ENCODE measurements around the gene ANKRD66.
"Not testable (repeated sequence)": the region's sequence is repeated elsewhere in the genome, so short reads cannot be mapped to it uniquely, and the experiment has no call there.

ANKRD66 gene

GRCh38 chr6:46773201-46773855 is 26.6 kb downstream of the ANKRD66 start:
- Histone ChIP-seq H3K4me3 (ENCODE audit: low read depth, low read length) (no peak overlapping the region), H3K36me3 (ENCODE audit: insufficient read depth, low read length) (no peaks in the 10 kb centered on the region), H3K4me1 (ENCODE audit: control insufficient read depth, insufficient read depth, low read length, unreplicated experiment) (no peaks in the 10 kb centered on the region), H2AFZ (ENCODE audit: low read length, unreplicated experiment) (no peak overlapping the region), H3K27me3 (ENCODE audit: insufficient read depth, low read length) (no peaks in the 10 kb centered on the region), H3K27ac (ENCODE audit: low read depth, low read length) (no peak overlapping the region), H3K79me2 (ENCODE audit: control insufficient read depth, insufficient read depth, low read length, unreplicated experiment) (no peaks in the 10 kb centered on the region)

GRCh38 chr6:46774736-46775135 is 28.0 kb downstream of the ANKRD66 start:
- H3K36me3 ChIP-seq (ENCODE audit: insufficient read depth, low read length); H3K27ac ChIP-seq (ENCODE audit: low read depth, low read length); H2AFZ ChIP-seq (ENCODE audit: low read length, unreplicated experiment); H3K4me1 ChIP-seq (ENCODE audit: control insufficient read depth, insufficient read depth, low read length, unreplicated experiment); H3K79me2 ChIP-seq (ENCODE audit: control insufficient read depth, insufficient read depth, low read length, unreplicated experiment); H3K27me3 ChIP-seq (ENCODE audit: insufficient read depth, low read length); H3K4me3 ChIP-seq (ENCODE audit: low read depth, low read length): not testable (repeated sequence)

- no peaks in the 10 kb centered on the region for H3K4me1 ChIP-seq (ENCODE audit: control insufficient read depth, insufficient read depth, low read length, unreplicated experiment)
- H3K27ac ChIP-seq (ENCODE audit: low read depth, low read length): no peak overlapping the region
- H3K79me2 ChIP-seq (ENCODE audit: control insufficient read depth, insufficient read depth, low read length, unreplicated experiment): no peaks in the 10 kb centered on the region
- no peak overlapping the region for H2AFZ ChIP-seq (ENCODE audit: low read length, unreplicated experiment)
- no peaks in the 10 kb centered on the region for H3K36me3 ChIP-seq (ENCODE audit: insufficient read depth, low read length)
- H3K4me3 ChIP-seq (ENCODE audit: low read depth, low read length): no peak overlapping the region
- H3K27me3 ChIP-seq (ENCODE audit: insufficient read depth, low read length): peaks cover 5% of the 10 kb centered on the region; the same call in 1 of the 2 replicates
Measured at GRCh38 chr6:46776070-46776712, 29.5 kb downstream of the ANKRD66 start.

DNA sequence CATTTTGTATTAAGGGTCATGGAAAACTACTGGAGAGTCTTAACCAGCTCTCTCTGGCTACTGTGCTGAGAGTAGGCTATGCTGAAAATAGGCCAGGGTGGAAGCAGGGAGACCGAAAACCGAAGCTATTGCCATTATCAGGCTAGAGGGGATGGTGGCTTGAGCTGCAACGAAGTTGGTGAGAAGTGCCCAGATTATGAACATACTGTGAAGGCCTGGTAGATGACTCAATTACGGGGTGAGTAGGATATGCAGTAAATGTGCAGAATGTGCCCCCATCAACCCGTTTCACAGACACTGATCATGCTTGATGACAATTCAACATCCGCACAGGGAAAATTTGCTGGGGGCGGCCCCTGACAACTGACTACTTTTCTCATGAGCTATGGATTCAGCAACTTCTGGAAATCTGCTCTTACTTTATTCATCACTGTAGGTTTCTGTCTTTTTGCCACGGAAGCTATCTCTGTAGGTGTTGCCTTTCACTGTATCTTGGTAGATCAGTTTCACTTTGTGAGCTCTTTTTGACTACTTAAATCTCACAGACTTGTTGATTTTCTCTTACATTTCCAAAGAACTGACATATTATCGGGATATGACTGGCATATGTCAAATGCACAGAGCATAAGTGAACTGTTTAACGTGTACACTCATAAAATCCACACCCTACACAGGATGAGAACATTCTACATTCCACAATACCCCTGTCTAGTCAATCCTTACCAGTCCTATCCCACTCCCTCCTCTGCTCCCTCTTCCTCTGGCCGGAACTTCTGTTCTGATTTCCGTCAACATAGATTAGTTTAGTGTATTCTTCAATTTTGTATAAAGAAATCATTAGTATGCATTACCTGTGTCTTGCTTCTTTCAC is 31.0 kb downstream of the ANKRD66 start:
- Histone ChIP-seq H3K36me3 (ENCODE audit: insufficient read depth, low read length) (no peaks in the 10 kb centered on the region), H3K4me1 (ENCODE audit: control insufficient read depth, insufficient read depth, low read length, unreplicated experiment) (no peaks in the 10 kb centered on the region), H3K27me3 (ENCODE audit: insufficient read depth, low read length) (peaks cover 5% of the 10 kb centered on the region; the same call in 1 of the 2 replicates), H2AFZ (ENCODE audit: low read length, unreplicated experiment) (no peak overlapping the region), H3K4me3 (ENCODE audit: low read depth, low read length) (no peak overlapping the region), H3K27ac (ENCODE audit: low read depth, low read length) (no peak overlapping the region), H3K79me2 (ENCODE audit: control insufficient read depth, insufficient read depth, low read length, unreplicated experiment) (no peaks in the 10 kb centered on the region)

DNA sequence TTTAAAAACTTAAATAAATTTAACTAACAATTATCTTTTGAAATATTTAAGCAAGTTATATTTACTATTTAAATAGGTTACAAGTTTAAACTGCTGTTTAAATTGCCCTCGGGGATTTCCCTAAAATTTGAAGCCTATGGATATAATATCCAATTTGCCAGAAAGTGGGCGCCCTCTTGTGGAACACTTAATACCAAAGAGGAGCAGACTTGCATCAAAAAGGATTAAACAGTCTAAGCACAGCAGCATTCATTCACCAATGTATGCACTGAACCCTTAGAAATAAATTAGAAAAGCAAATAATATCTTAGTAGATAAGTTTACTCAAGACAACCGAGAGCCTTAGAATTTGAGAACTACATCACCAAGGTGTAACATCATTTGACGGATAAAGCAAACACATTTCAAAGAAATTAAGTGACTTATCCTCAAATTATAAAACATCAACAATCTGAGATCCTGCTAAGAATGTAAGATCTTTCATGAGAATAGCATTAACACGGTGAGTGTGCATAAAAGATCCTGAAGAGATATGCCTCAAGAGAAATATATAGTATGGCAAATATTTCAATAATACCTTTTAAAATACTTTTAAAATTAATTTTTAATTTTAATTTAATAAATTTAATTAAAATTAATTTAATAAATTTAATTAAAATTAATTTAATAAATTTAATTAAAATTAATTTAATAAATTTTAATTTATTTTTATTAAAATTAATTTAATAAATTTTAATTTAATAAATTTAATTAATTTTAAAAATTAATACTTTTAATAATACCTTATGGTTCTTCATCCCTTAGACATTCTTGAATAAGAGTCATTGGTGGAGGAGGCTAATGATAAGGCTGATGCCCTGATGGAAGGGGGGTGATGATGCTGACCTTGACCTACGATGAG is 35.0 kb downstream of the ANKRD66 start:
- no peaks in the 10 kb centered on the region for H3K4me1 ChIP-seq (ENCODE audit: control insufficient read depth, insufficient read depth, low read length, unreplicated experiment)
- H3K4me3 ChIP-seq (ENCODE audit: low read depth, low read length): no peak overlapping the region
- H3K36me3 ChIP-seq (ENCODE audit: insufficient read depth, low read length): no peaks in the 10 kb centered on the region
- H3K79me2 ChIP-seq (ENCODE audit: control insufficient read depth, insufficient read depth, low read length, unreplicated experiment): no peaks in the 10 kb centered on the region
- no peak overlapping the region for H3K27ac ChIP-seq (ENCODE audit: low read depth, low read length)
- H3K27me3 ChIP-seq (ENCODE audit: insufficient read depth, low read length): peaks cover 5% of the 10 kb centered on the region; the same call in 1 of the 2 replicates
- no peak overlapping the region for H2AFZ ChIP-seq (ENCODE audit: low read length, unreplicated experiment)

GRCh38 chr6:46784535-46784934 is 37.8 kb downstream of the ANKRD66 start:
- Histone ChIP-seq H3K4me1 (ENCODE audit: control insufficient read depth, insufficient read depth, low read length, unreplicated experiment) (no peaks in the 10 kb centered on the region), H3K4me3 (ENCODE audit: low read depth, low read length) (no peak overlapping the region), H3K36me3 (ENCODE audit: insufficient read depth, low read length) (no peaks in the 10 kb centered on the region), H3K27me3 (ENCODE audit: insufficient read depth, low read length) (peaks cover 5% of the 10 kb centered on the region; the same call in 1 of the 2 replicates), H2AFZ (ENCODE audit: low read length, unreplicated experiment) (no peak overlapping the region), H3K27ac (ENCODE audit: low read depth, low read length) (no peak overlapping the region), H3K79me2 (ENCODE audit: control insufficient read depth, insufficient read depth, low read length, unreplicated experiment) (no peaks in the 10 kb centered on the region)

DNA sequence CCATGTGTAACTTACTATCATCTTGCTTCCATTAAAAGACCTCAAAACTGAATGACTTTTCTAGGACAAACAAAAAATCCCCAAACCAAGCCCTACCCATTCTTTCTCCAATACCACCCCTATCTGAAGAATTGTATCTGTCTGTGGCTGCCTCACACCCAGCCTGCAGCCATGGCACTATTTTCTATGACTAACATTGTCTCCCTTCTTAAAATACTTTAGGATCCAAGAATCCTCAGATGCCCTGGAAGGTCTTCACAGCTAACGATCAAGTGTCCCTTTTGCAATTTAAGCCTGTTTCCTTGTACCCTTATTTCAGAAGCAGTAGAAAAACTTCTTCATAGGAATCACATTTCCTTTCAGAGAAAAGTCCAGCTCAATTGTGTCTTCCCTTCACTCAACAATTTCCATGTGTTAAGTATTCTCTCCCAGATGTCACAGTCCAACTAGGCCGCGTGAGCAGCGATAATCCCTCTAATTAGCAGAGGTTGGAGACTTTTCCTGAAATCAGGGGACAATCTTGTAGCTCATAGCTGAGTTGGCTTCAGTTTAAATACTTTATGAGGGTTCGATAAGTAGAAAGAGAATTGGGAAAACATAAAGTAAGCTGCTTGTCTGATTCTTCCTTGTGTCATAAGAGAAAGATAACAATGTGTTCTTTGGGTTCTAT is 41.3 kb downstream of the ANKRD66 start:
- no peak overlapping the region for H3K27ac ChIP-seq (ENCODE audit: low read depth, low read length)
- H3K4me3 ChIP-seq (ENCODE audit: low read depth, low read length): no peak overlapping the region
- H2AFZ ChIP-seq (ENCODE audit: low read length, unreplicated experiment): no peak overlapping the region
- no peaks in the 10 kb centered on the region for H3K79me2 ChIP-seq (ENCODE audit: control insufficient read depth, insufficient read depth, low read length, unreplicated experiment)
- no peaks in the 10 kb centered on the region for H3K36me3 ChIP-seq (ENCODE audit: insufficient read depth, low read length)
- no peaks in the 10 kb centered on the region for H3K4me1 ChIP-seq (ENCODE audit: control insufficient read depth, insufficient read depth, low read length, unreplicated experiment)
- peaks cover 13% of the 10 kb centered on the region for H3K27me3 ChIP-seq (ENCODE audit: insufficient read depth, low read length)

- Histone ChIP-seq H3K79me2 (ENCODE audit: control insufficient read depth, insufficient read depth, low read length, unreplicated experiment) (no peaks in the 10 kb centered on the region), H3K27me3 (ENCODE audit: insufficient read depth, low read length) (peaks cover 13% of the 10 kb centered on the region), H2AFZ (ENCODE audit: low read length, unreplicated experiment) (no peak overlapping the region), H3K27ac (ENCODE audit: low read depth, low read length) (no peak overlapping the region), H3K4me3 (ENCODE audit: low read depth, low read length) (no peak overlapping the region), H3K4me1 (ENCODE audit: control insufficient read depth, insufficient read depth, low read length, unreplicated experiment) (no peaks in the 10 kb centered on the region), H3K36me3 (ENCODE audit: insufficient read depth, low read length) (no peaks in the 10 kb centered on the region)
Measured at GRCh38 chr6:46788791-46789190, 42.1 kb downstream of the ANKRD66 start.

GRCh38 chr6:46789434-46790354 is 43.0 kb downstream of the ANKRD66 start:
- no peaks in the 10 kb centered on the region for H3K36me3 ChIP-seq (ENCODE audit: insufficient read depth, low read length)
- H3K79me2 ChIP-seq (ENCODE audit: control insufficient read depth, insufficient read depth, low read length, unreplicated experiment): no peaks in the 10 kb centered on the region
- H2AFZ ChIP-seq (ENCODE audit: low read length, unreplicated experiment): no peak overlapping the region
- H3K27me3 ChIP-seq (ENCODE audit: insufficient read depth, low read length): peaks cover 17% of the 10 kb centered on the region
- H3K27ac ChIP-seq (ENCODE audit: low read depth, low read length): no peak overlapping the region
- H3K4me1 ChIP-seq (ENCODE audit: control insufficient read depth, insufficient read depth, low read length, unreplicated experiment): no peaks in the 10 kb centered on the region
- H3K4me3 ChIP-seq (ENCODE audit: low read depth, low read length): no peak overlapping the region
